C4-2B (cell line): Measurements from ENCODE around the gene SPHK2.

ENCODE experiments used
- CTCF ChIP-seq: fragments of 450-650 bp; conservative IDR thresholded peaks from 2 replicates; pipeline ENCODE4 v1.5.1; 2017; ENCODE audit warnings: mild to moderate bottlenecking
- ZFX ChIP-seq: fragments of 450-650 bp; IDR thresholded peaks from 2 replicates; pipeline ENCODE4 v1.6.1; 2017

- TF ChIP-seq CTCF (no peak), ZFX (no peak)
Observed at GRCh38 chr19:48628486-48629296, 9.4 kb downstream of the SPHK2 start.
